HG03066 (cell line): ENCODE measurements around the gene PXK.

Source experiments
- ATAC-seq: cut with Tn5 transposase; IDR thresholded peaks from one replicate; pipeline ENCODE4 v1.9.1; 2021; ENCODE audit warnings: low read depth; ENCODE audit not compliant: unreplicated experiment

Gene PXK

GRCh38 chr3:58377750-58378149 lies 45.1 kb downstream of the PXK start:
- ATAC-seq, result no peak

- ATAC-seq, result no peak
Observed at GRCh38 chr3:58379351-58380073, 46.8 kb downstream of the PXK start.

- no peak for ATAC-seq
Observed at GRCh38 chr3:58383476-58383875, 50.8 kb downstream of the PXK start.

- no peak for ATAC-seq
Observed at GRCh38 chr3:58383904-58384303, 51.2 kb downstream of the PXK start.

- no peak for ATAC-seq
Observed at GRCh38 chr3:58384381-58385090, 51.8 kb downstream of the PXK start.

- no peak for ATAC-seq
Observed at GRCh38 chr3:58386626-58387365, 54.1 kb downstream of the PXK start.

GRCh38 chr3:58387650-58388546 lies 55.2 kb downstream of the PXK start:
- ATAC-seq, result no peak

GRCh38 chr3:58388550-58389091 lies 55.9 kb downstream of the PXK start:
- no peak for ATAC-seq

GRCh38 chr3:58391156-58391865 lies 58.6 kb downstream of the PXK start:
- ATAC-seq, result no peak

- ATAC-seq, result no peak
Observed at GRCh38 chr3:58392181-58392580, 59.5 kb downstream of the PXK start.

- ATAC-seq, result no peak
Observed at GRCh38 chr3:58394339-58394738, 61.6 kb downstream of the PXK start.

GRCh38 chr3:58398669-58399333 lies 66.1 kb downstream of the PXK start:
- no peak for ATAC-seq

- no peak for ATAC-seq
Observed at GRCh38 chr3:58403513-58404109, 70.9 kb downstream of the PXK start.

- no peak for ATAC-seq
Observed at GRCh38 chr3:58404396-58404795, 71.7 kb downstream of the PXK start.

- ATAC-seq, result no peak
Observed at GRCh38 chr3:58408906-58409305, 76.2 kb downstream of the PXK start.

- no peak for ATAC-seq
Observed at GRCh38 chr3:58409663-58410062, 77.0 kb downstream of the PXK start.

- ATAC-seq, result no peak
Observed at GRCh38 chr3:58411036-58411435, 78.3 kb downstream of the PXK start.
